HG03439 (cell line): ENCODE measurements around the gene HNRNPM.

ENCODE experiments used
- ATAC-seq: cut with Tn5 transposase; IDR thresholded peaks from one replicate; pipeline ENCODE4 v1.9.1; 2021; ENCODE audit warnings: mild to moderate bottlenecking, moderate library complexity; ENCODE audit not compliant: unreplicated experiment

The HNRNPM gene

GRCh38 chr19:8459095-8459494 lies 14.3 kb downstream of the HNRNPM start:
- ATAC-seq = no peak

GRCh38 chr19:8459520-8460270 lies 14.9 kb downstream of the HNRNPM start:
- no peak for ATAC-seq

GRCh38 chr19:8460516-8461298 lies 15.9 kb downstream of the HNRNPM start:
- no peak for ATAC-seq

- no peak for ATAC-seq
Observed at GRCh38 chr19:8461376-8461775, 16.6 kb downstream of the HNRNPM start.

- no peak for ATAC-seq
Observed at GRCh38 chr19:8461891-8462290, 17.1 kb downstream of the HNRNPM start.

GRCh38 chr19:8462571-8462970 lies 17.8 kb downstream of the HNRNPM start:
- ATAC-seq = no peak

- ATAC-seq = no peak
Observed at GRCh38 chr19:8463365-8463764, 18.6 kb downstream of the HNRNPM start.

GRCh38 chr19:8466018-8466417 lies 21.2 kb downstream of the HNRNPM start:
- no peak for ATAC-seq

GRCh38 chr19:8468124-8468523 lies 23.3 kb downstream of the HNRNPM start:
- no peak for ATAC-seq

- no peak for ATAC-seq
Observed at GRCh38 chr19:8468761-8469373, 24.1 kb downstream of the HNRNPM start.

GRCh38 chr19:8469613-8470368 lies 25.0 kb downstream of the HNRNPM start:
- no peak for ATAC-seq

GRCh38 chr19:8473648-8474476 lies 29.1 kb downstream of the HNRNPM start:
- ATAC-seq = peak; percentile 44

- ATAC-seq = no peak
Observed at GRCh38 chr19:8475005-8475404, 30.2 kb downstream of the HNRNPM start.

GRCh38 chr19:8476524-8476923 lies 31.7 kb downstream of the HNRNPM start:
- no peak for ATAC-seq

- no peak for ATAC-seq
Observed at GRCh38 chr19:8477889-8478288, 33.1 kb downstream of the HNRNPM start.

- no peak for ATAC-seq
Observed at GRCh38 chr19:8478598-8478997, 33.8 kb downstream of the HNRNPM start.

- no peak for ATAC-seq
Observed at GRCh38 chr19:8481201-8481600, 36.4 kb downstream of the HNRNPM start.

GRCh38 chr19:8481616-8482015 lies 36.8 kb downstream of the HNRNPM start:
- no peak for ATAC-seq

GRCh38 chr19:8482696-8483095 lies 37.9 kb downstream of the HNRNPM start:
- ATAC-seq = no peak

- ATAC-seq = no peak
Observed at GRCh38 chr19:8483165-8483564, 38.4 kb downstream of the HNRNPM start.
